GM21717 (cell line): ENCODE results near the gene OR6Y1.

Experiments
- ATAC-seq: cut with Tn5 transposase; IDR thresholded peaks from one replicate; pipeline ENCODE4 v1.9.1; 2021; ENCODE audit warnings: mild to moderate bottlenecking, moderate library complexity; ENCODE audit not compliant: unreplicated experiment

The OR6Y1 gene, protein sequence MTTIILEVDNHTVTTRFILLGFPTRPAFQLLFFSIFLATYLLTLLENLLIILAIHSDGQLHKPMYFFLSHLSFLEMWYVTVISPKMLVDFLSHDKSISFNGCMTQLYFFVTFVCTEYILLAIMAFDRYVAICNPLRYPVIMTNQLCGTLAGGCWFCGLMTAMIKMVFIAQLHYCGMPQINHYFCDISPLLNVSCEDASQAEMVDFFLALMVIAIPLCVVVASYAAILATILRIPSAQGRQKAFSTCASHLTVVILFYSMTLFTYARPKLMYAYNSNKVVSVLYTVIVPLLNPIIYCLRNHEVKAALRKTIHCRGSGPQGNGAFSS

DNA sequence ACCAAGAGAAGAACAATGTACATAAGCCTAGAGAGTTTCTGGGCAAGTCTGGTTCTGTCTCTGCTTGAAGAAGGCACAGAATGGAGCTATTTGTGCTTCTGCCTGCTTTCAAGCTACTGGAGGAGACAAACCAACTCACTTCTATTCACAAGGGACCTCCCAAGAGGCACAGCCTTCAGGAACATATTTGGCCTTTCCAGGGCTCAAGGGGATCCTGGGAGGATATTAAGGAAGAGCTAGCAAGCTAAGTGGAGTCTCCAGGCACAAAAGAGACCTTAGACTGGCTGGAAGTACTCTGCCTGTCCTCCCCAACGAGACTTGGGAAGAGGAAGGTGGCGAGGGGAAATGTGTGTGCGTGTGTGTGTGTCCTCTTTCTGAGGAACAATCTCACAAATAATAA lies at the start of gene OR6Y1:
Gene OR6Y1, minus strand, starts transcription at position 54 of the 400 bp plus-strand sequence. CDS start 6,300 bp downstream, outside the sequence.
- ATAC-seq: no peak

DNA sequence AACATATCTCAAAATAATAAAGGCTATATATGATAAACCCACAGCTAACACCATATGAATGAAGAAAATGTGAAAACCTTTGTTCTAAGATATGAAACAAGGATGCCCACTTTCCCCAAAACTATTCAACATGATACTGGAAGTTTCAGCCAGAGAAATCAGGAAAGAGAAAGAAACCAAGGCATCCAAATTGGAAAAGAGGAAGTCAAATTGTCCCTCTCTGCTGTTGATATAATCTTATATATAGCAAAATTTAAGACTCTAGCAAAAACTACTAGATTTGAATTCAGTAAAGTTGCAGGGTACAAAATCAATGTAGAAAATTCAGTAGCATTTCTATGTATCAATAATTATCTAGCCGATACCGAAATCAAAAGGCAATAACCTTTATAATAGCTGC lies 46.5 kb upstream of the OR6Y1 start:
- ATAC-seq: no peak

DNA sequence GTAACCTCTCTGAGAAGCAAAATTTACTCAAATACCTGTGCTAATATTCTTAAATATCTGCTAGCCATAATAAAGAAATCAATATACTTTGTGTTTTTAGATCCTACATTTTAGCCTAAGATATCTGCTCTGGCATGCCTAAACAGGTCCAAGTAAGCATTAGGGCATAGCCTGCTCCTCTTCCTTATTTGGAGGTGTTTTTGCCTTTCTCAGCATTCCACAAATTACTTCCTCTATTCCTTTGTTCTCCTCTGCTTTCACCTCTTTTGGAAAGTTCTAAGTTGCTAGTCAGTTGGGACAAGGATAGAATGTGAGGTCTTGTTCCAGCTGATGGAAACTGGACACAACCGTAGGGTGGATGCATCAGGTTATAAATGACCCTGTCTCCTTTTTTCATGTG lies 32.7 kb upstream of the OR6Y1 start:
- no peak for ATAC-seq

DNA sequence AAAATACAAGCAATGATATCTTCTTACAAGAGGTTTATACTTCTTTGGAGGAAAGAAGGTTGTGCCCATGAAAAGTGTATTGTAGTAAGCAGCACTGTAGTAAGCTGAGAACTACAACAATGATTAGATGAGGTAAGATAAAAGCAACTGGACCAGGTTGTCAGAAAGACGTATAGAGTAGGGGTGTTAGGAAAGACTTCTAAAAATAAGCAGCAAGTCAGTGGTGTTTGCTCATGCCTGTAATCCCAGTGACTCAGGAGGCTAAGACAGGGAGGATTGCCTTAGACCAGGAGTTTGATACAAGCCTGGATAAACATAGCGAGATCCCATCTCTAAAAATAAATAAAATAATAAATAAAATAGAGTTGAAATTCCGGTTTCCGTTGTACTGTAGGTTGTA lies 29.8 kb upstream of the OR6Y1 start:
- no peak for ATAC-seq

DNA sequence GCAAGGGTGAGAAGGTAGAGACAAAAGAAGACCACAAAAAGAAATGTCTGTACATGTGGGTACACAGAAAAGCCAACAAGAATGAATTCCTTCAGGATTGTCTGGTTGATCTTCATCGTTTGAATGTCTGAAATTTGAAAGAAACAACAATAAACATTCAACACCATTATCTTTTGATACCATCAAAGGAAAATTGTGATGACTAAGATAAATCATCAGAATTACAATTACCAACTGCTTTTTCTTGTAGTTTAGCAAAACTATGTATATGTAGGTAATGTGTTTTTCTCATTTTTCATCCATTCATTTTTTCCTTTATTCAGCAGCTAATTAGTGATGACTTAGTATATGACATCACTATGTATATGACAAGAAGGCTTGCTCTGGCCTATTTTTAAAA lies 25.5 kb upstream of the OR6Y1 start, which contains the start of gene OR10X1:
Gene OR10X1, minus strand, starts transcription at position 167 of the 400 bp plus-strand sequence. Its CDS starts 0 bp downstream, at position 167.
- ATAC-seq: no peak

- ATAC-seq: no peak
These were observed 23.4 kb upstream of the OR6Y1 start for GRCh38 chr1:158577561-158577960.

DNA sequence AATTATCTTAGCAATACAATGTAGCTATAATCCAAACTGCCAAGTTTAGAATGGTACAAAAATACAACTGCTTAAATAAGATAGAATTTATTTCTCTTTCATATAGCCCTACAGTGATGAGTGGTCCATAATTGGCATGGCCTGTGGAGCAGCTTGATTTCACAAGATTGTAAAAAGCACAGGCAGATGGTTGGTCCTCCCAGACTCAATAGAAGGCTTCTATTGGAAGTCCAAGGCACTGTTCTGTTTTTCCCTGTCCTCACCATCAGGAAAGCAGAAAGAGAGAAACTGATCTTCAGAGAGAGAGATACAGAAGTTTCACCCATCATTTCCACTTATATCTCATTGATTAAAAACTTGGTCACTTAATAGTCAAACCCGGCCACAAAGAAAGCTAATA lies 18.0 kb upstream of the OR6Y1 start:
- no peak for ATAC-seq

GRCh38 chr1:158570480-158570879 lies 16.3 kb upstream of the OR6Y1 start, which contains the start of gene OR6P1:
OR6P1 (minus strand) TSS chr1:158570580; CDS start chr1:158563604, 6,976 bp downstream.
- ATAC-seq: no peak

DNA sequence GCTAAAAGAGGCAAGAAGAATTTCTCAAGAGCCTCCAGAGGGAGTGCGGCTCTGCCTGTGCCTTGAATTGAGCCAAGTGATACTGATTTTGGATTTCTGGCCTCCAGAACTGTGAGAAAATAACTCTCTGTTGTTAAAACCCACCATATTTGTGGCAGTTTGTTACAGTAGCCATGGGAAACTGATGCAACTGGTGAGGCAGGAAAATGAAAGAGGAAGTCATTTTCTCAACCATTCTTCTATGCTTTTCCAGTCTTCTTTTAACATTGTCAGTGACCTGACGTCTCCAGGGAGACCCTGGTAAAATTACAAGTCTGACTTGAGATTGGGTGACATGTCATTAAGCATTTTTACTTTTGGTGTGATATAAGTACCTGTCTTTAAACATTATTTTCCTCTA lies 10.4 kb upstream of the OR6Y1 start:
- ATAC-seq: no peak

DNA sequence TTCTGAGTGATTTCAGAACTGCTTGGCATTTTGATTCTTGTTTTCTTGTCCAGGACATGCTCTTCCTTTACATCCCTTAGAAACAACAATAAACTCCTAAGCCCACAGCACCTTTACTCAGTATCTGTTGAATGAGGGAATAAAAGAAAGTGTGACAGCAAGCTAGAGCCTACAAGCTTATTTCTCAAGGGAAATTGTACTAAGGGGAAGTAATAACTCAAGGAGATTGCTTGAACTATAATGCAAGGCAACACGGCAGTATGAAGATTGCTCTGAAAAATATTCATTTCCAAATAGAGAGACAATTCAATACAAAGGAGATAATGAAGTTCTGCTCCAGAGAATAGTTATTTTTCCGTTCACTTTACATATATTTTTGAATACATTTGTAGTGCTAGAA lies 9.6 kb upstream of the OR6Y1 start:
- no peak for ATAC-seq

DNA sequence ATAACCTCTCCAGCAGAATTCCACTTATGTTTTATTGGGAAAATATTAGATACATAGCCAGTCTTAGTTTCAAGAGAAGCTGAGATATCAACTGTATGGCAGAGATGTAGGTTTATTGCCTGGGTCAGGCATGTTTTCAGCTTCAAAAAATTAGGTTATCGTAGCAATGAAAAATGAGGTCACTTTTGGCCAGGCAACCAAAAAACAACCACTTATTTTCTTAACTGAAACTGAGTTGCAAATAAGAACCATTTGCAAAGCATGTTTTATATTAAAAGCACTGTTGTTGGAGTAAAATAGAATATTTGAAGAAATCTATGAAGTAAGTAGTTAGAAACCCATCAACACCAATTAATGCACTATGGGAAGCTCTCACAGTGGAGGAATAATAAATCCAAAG lies 5.5 kb upstream of the OR6Y1 start:
- no peak for ATAC-seq

GRCh38 chr1:158552296-158552695 lies 1.9 kb downstream of the OR6Y1 start:
- ATAC-seq: no peak

GRCh38 chr1:158547533-158547932 lies 6.7 kb downstream of the OR6Y1 start:
- no peak for ATAC-seq

DNA sequence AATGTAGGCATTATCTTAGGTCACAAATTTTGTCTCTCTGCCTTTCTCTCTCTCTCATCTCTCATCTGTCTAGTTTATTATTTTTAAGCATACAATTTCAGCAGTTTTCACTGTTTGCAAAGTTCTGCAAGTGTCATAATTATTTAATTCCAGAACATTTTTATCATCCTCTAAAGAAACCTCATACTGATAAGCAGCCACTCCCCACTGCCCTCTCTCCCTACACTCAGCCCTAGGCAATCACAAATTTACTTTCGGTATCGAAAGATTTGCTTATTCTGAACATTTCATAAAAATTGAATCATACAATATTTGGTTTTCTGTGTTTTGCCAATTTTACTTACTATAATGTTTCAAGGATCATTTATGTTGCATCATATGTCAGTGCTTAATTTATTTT lies 16.6 kb downstream of the OR6Y1 start:
- ATAC-seq: no peak

DNA sequence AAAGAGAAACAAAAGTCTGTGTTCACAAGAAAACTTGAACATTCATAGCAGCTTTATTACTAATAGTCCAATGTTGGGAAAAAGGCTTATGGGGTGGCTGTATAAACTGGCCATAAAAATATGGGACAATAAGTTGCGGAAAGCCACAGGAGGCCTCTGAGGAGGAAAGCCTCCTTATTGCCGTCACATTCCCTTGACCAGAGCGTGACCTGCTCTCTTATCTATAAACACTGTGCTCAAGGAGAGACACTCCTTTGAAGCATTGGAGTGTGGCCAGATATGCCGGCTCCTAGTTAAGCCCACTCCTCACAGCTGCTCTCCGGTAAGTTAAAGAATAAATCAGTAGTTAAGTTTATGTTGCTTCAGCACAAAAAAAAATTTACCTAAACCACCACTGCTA lies 19.7 kb downstream of the OR6Y1 start:
- no peak for ATAC-seq

DNA sequence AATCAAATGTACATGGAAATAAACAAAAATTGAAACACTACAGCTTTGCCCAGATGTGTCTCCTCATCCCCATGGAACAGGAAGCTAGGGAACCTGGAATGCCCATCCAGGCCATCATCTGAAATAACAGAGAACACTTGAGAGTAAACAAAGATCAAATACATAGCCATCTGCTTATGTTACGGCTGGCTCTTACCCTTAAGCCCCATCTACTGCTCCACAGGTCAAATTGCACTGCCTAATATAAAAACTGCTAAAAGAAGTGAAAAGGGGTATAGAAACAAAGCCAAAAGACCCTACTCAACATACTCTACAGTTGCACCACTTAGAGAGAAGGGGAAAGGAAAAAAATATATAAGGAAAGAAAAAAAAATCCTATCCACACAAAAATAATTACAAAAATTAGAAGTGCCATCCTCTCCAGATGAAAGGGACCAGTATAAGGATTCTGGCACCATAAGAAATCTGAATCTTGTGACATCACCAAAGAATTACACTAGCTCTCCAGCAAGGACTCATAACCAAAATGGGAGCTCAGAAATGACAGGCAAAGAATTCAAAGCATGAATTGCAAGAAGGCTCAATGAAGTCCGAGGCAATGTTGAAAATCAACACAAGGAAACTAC lies 26.9 kb downstream of the OR6Y1 start:
- no peak for ATAC-seq

GRCh38 chr1:158521666-158522058 lies 32.5 kb downstream of the OR6Y1 start:
- no peak for ATAC-seq

- ATAC-seq: no peak
These were observed 33.1 kb downstream of the OR6Y1 start for GRCh38 chr1:158520955-158521665.

- no peak for ATAC-seq
These were observed 34.2 kb downstream of the OR6Y1 start for GRCh38 chr1:158520021-158520420.

DNA sequence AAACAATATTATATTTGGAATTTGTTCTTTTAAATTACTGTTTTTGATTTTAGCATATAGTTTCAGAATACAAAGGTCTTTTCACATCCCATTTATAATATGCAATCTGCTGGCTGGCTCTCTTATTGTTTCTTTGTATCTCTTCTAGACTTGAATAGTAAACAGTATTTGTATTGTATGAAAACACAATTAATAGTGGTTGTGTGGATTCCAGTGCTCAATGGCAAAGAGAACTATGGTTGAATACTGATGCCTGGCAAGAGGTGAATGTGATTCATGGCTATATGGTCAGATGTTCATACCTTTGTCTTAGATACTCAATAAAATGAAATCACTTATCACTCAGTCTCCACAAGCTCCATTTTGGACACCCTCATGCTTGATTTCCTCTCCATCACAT lies 37.2 kb downstream of the OR6Y1 start:
- ATAC-seq: no peak

GRCh38 chr1:158509471-158510156 lies 44.6 kb downstream of the OR6Y1 start:
- no peak for ATAC-seq
